ENCODE measurements around the gene TMEM88.
A peak's percentile ranks its signal among the peaks of the same experiment; 100 is the strongest.

The TMEM88 gene

GRCh38 chr17:7881276-7882054 lies 26.6 kb downstream of the TMEM88 start:
- peaks cover 10% of the 10 kb centered on the region for H3K4me1 ChIP-seq (ENCODE audit: control insufficient read depth, insufficient read depth, low read length)
- no peaks in the 10 kb centered on the region for H3K27me3 ChIP-seq (ENCODE audit: control insufficient read depth in 1 of 2, insufficient read depth in 2 of 2, low read length in 2 of 2)
- H3K36me3 ChIP-seq (ENCODE audit: control insufficient read depth in 2 of 2, insufficient read depth in 2 of 2, low read length in 2 of 2): no peaks in the 10 kb centered on the region
- no peak overlapping the region for H3K4me3 ChIP-seq (ENCODE audit: low read length in 2 of 2)
- no peak overlapping the region for H3K9ac ChIP-seq (ENCODE audit: low read length in 2 of 2)
- H3K9me3 ChIP-seq (ENCODE audit: control insufficient read depth in 2 of 2, low read length in 2 of 2): no peaks in the 10 kb centered on the region
- no peak overlapping the region for H3K27ac ChIP-seq (ENCODE audit: low read length)

GRCh38 chr17:7882068-7882467 lies 27.2 kb downstream of the TMEM88 start:
- Histone ChIP-seq H3K9ac (ENCODE audit: low read length in 2 of 2) (no peak overlapping the region), H3K4me1 (ENCODE audit: control insufficient read depth, insufficient read depth, low read length) (peaks cover 16% of the 10 kb centered on the region), H3K4me3 (ENCODE audit: low read length in 2 of 2) (no peak overlapping the region), H3K9me3 (ENCODE audit: control insufficient read depth in 2 of 2, low read length in 2 of 2) (no peaks in the 10 kb centered on the region), H3K27me3 (ENCODE audit: control insufficient read depth in 1 of 2, insufficient read depth in 2 of 2, low read length in 2 of 2) (no peaks in the 10 kb centered on the region), H3K27ac (ENCODE audit: low read length) (peak overlapping the region; percentile 31), H3K36me3 (ENCODE audit: control insufficient read depth in 2 of 2, insufficient read depth in 2 of 2, low read length in 2 of 2) (no peaks in the 10 kb centered on the region)

GRCh38 chr17:7882629-7883028 lies 27.8 kb downstream of the TMEM88 start:
- H3K9ac ChIP-seq (ENCODE audit: low read length in 2 of 2): no peak overlapping the region
- H3K27ac ChIP-seq (ENCODE audit: low read length): no peak overlapping the region
- H3K9me3 ChIP-seq (ENCODE audit: control insufficient read depth in 2 of 2, low read length in 2 of 2): no peaks in the 10 kb centered on the region
- peak overlapping the region in 1 of 2 donors; percentile 31 for H3K4me3 ChIP-seq (ENCODE audit: low read length in 2 of 2)
- H3K4me1 ChIP-seq (ENCODE audit: control insufficient read depth, insufficient read depth, low read length): peaks cover 22% of the 10 kb centered on the region
- no peaks in the 10 kb centered on the region for H3K36me3 ChIP-seq (ENCODE audit: control insufficient read depth in 2 of 2, insufficient read depth in 2 of 2, low read length in 2 of 2)
- H3K27me3 ChIP-seq (ENCODE audit: control insufficient read depth in 1 of 2, insufficient read depth in 2 of 2, low read length in 2 of 2): no peaks in the 10 kb centered on the region

GRCh38 chr17:7883781-7884386 lies 29.0 kb downstream of the TMEM88 start:
- Histone ChIP-seq H3K9me3 (ENCODE audit: control insufficient read depth in 2 of 2, low read length in 2 of 2) (no peaks in the 10 kb centered on the region), H3K4me3 (ENCODE audit: low read length in 2 of 2) (no peak overlapping the region), H3K27ac (ENCODE audit: low read length) (no peak overlapping the region), H3K4me1 (ENCODE audit: control insufficient read depth, insufficient read depth, low read length) (peaks cover 34% of the 10 kb centered on the region), H3K27me3 (ENCODE audit: control insufficient read depth in 1 of 2, insufficient read depth in 2 of 2, low read length in 2 of 2) (no peaks in the 10 kb centered on the region), H3K36me3 (ENCODE audit: control insufficient read depth in 2 of 2, insufficient read depth in 2 of 2, low read length in 2 of 2) (no peaks in the 10 kb centered on the region), H3K9ac (ENCODE audit: low read length in 2 of 2) (no peak overlapping the region)

- H3K4me1 ChIP-seq (ENCODE audit: control insufficient read depth, insufficient read depth, low read length): peaks cover 43% of the 10 kb centered on the region
- peak overlapping the region; percentile 76 to 85 for H3K4me3 ChIP-seq (ENCODE audit: low read length in 2 of 2)
- no peaks in the 10 kb centered on the region for H3K27me3 ChIP-seq (ENCODE audit: control insufficient read depth in 1 of 2, insufficient read depth in 2 of 2, low read length in 2 of 2)
- no peaks in the 10 kb centered on the region for H3K9me3 ChIP-seq (ENCODE audit: control insufficient read depth in 2 of 2, low read length in 2 of 2)
- no peaks in the 10 kb centered on the region for H3K36me3 ChIP-seq (ENCODE audit: control insufficient read depth in 2 of 2, insufficient read depth in 2 of 2, low read length in 2 of 2)
- H3K9ac ChIP-seq (ENCODE audit: low read length in 2 of 2): no peak overlapping the region
- H3K27ac ChIP-seq (ENCODE audit: low read length): no peak overlapping the region
Measured at GRCh38 chr17:7884581-7885366, 29.9 kb downstream of the TMEM88 start.

GRCh38 chr17:7885367-7886226 lies 30.7 kb downstream of the TMEM88 start:
- peak overlapping the region; percentile 76 to 85 for H3K4me3 ChIP-seq (ENCODE audit: low read length in 2 of 2)
- peaks cover 48% of the 10 kb centered on the region for H3K4me1 ChIP-seq (ENCODE audit: control insufficient read depth, insufficient read depth, low read length)
- no peaks in the 10 kb centered on the region for H3K9me3 ChIP-seq (ENCODE audit: control insufficient read depth in 2 of 2, low read length in 2 of 2)
- no peaks in the 10 kb centered on the region for H3K36me3 ChIP-seq (ENCODE audit: control insufficient read depth in 2 of 2, insufficient read depth in 2 of 2, low read length in 2 of 2)
- H3K27me3 ChIP-seq (ENCODE audit: control insufficient read depth in 1 of 2, insufficient read depth in 2 of 2, low read length in 2 of 2): no peaks in the 10 kb centered on the region
- peak overlapping the region; percentile 87 for H3K27ac ChIP-seq (ENCODE audit: low read length)
- peak overlapping the region; percentile 47 to 64 for H3K9ac ChIP-seq (ENCODE audit: low read length in 2 of 2)

GRCh38 chr17:7886227-7887037 lies 31.6 kb downstream of the TMEM88 start:
- no peaks in the 10 kb centered on the region for H3K9me3 ChIP-seq (ENCODE audit: control insufficient read depth in 2 of 2, low read length in 2 of 2)
- peak overlapping the region; percentile 87 for H3K27ac ChIP-seq (ENCODE audit: low read length)
- H3K9ac ChIP-seq (ENCODE audit: low read length in 2 of 2): peak overlapping the region; percentile 51 to 64
- H3K4me1 ChIP-seq (ENCODE audit: control insufficient read depth, insufficient read depth, low read length): peaks cover 48% of the 10 kb centered on the region
- peaks cover 6 to 7% of the 10 kb centered on the region in 2 donors for H3K36me3 ChIP-seq (ENCODE audit: control insufficient read depth in 2 of 2, insufficient read depth in 2 of 2, low read length in 2 of 2)
- H3K4me3 ChIP-seq (ENCODE audit: low read length in 2 of 2): peak overlapping the region; percentile 76 to 85
- H3K27me3 ChIP-seq (ENCODE audit: control insufficient read depth in 1 of 2, insufficient read depth in 2 of 2, low read length in 2 of 2): no peaks in the 10 kb centered on the region

GRCh38 chr17:7887038-7887481 lies 32.2 kb downstream of the TMEM88 start:
- peak overlapping the region; percentile 76 to 85 for H3K4me3 ChIP-seq (ENCODE audit: low read length in 2 of 2)
- peak overlapping the region; percentile 51 to 64 for H3K9ac ChIP-seq (ENCODE audit: low read length in 2 of 2)
- no peaks in the 10 kb centered on the region for H3K9me3 ChIP-seq (ENCODE audit: control insufficient read depth in 2 of 2, low read length in 2 of 2)
- H3K27ac ChIP-seq (ENCODE audit: low read length): peak overlapping the region; percentile 87
- H3K4me1 ChIP-seq (ENCODE audit: control insufficient read depth, insufficient read depth, low read length): peaks cover 48% of the 10 kb centered on the region
- peaks cover 9% of the 10 kb centered on the region in 2 donors for H3K36me3 ChIP-seq (ENCODE audit: control insufficient read depth in 2 of 2, insufficient read depth in 2 of 2, low read length in 2 of 2)
- H3K27me3 ChIP-seq (ENCODE audit: control insufficient read depth in 1 of 2, insufficient read depth in 2 of 2, low read length in 2 of 2): no peaks in the 10 kb centered on the region

GRCh38 chr17:7887482-7888183 lies 32.8 kb downstream of the TMEM88 start:
- Histone ChIP-seq H3K36me3 (ENCODE audit: control insufficient read depth in 2 of 2, insufficient read depth in 2 of 2, low read length in 2 of 2) (peaks cover 9 to 10% of the 10 kb centered on the region in 2 donors), H3K27ac (ENCODE audit: low read length) (peak overlapping the region; percentile 87), H3K9ac (ENCODE audit: low read length in 2 of 2) (peak overlapping the region; percentile 52 to 64), H3K4me3 (ENCODE audit: low read length in 2 of 2) (peak overlapping the region; percentile 76 to 85), H3K4me1 (ENCODE audit: control insufficient read depth, insufficient read depth, low read length) (peaks cover 48% of the 10 kb centered on the region), H3K9me3 (ENCODE audit: control insufficient read depth in 2 of 2, low read length in 2 of 2) (no peaks in the 10 kb centered on the region), H3K27me3 (ENCODE audit: control insufficient read depth in 1 of 2, insufficient read depth in 2 of 2, low read length in 2 of 2) (no peaks in the 10 kb centered on the region)

Measured in stomach smooth muscle (tissue), 2 donors.